GM12892 (cell line): ENCODE data around the gene ECT2L.

ENCODE experiments used
- POLR2A ChIP-seq: IDR thresholded peaks from 2 replicates; pipeline ENCODE4 v1.6.1; 2011; ENCODE audit warnings: low read depth, low read length, control low read depth
- TAF1 ChIP-seq: IDR thresholded peaks from 2 replicates; pipeline ENCODE4 v1.6.1; 2011; ENCODE audit warnings: low read depth, mild to moderate bottlenecking, control low read depth, low read length, borderline replicate concordance

DNA sequence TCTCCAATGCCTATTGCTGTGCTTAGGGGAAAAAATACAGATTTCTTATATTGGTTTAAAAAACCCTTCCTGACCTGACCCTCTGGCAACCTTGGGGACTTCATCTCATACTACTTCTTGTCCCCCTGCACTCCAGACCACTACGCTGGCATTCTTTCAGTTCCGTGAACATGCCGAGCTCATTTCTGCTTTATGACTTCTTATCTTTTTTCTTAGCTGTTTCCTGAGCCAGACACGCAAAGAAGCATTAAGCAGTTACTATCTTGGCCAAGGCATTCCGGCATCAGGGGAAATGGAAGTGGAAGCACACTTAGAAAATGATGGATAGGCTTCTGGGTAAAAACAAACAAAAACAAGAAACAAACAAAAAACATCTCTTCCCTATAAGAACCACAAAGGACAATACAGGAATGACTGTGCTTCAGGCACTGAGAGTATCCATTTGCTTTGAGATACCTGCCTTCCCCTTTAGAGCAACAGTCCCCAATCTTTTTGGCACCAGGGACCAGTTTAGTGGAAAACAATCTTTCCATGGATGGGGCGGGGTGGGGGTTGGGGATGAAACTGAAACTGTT lies 26.7 kb upstream of the ECT2L start:
- TF ChIP-seq TAF1 (no peak), POLR2A (no peak)
